Sigmoid colon (tissue), 7 donors: ENCODE data around the gene SDK2. TPM values are rescaled to one million over a fixed set of nuclear protein-coding genes. Genes with fewer than 3 reads are reported as not detected.

ENCODE experiments used
- DNase-seq: peaks from one replicate; pipeline ENCODE4 v3.0.0-alpha.2; 2019
- H3K27ac ChIP-seq, 4 donors: fragments of 200-600 bp; sonication (generic); one replicate each; pipeline ENCODE4 v1.5.1; 2016 to 2019; ENCODE audit warnings: mild to moderate bottlenecking in 1 of 4
- H3K27me3 ChIP-seq, 3 donors: fragments of 200-600 bp; sonication (generic); one replicate each; pipeline ENCODE4 v1.5.1; 2019; ENCODE audit warnings: mild to moderate bottlenecking in 1 of 3
- H3K36me3 ChIP-seq, 4 donors: fragments of 200-600 bp; sonication (generic); one replicate each; pipeline ENCODE4 v1.5.1; 2016 to 2019
- H3K4me1 ChIP-seq, 4 donors: fragments of 200-600 bp; sonication (generic); one replicate each; pipeline ENCODE4 v1.5.1; 2017 to 2019
- H3K4me3 ChIP-seq, 4 donors: fragments of 200-600 bp; sonication (generic); one replicate each; pipeline ENCODE4 v1.5.1; 2017 to 2019; ENCODE audit warnings: mild to moderate bottlenecking in 2 of 4, moderate library complexity in 1 of 4
- H3K9me3 ChIP-seq, 4 donors: fragments of 200-600 bp in 3 of 4; sonication (generic) in 3 of 4; one replicate each; pipeline versions ENCODE4 v1.5.1 to v1.6.1; 2013 to 2019
- CTCF ChIP-seq, 4 experiments: fragments of 450-650 bp in 3 of 4; fragments of 200-600 bp in 1 of 4; IDR thresholded peaks; one replicate each; pipeline ENCODE4 v1.5.1; 2016 to 2019; ENCODE audit warnings: antibody characterized with exemption in 4 of 4, mild to moderate bottlenecking in 3 of 4, moderate library complexity in 2 of 4
- EP300 ChIP-seq, 4 donors: sonication (generic); formaldehyde crosslinking; IDR thresholded peaks; one replicate each; pipeline ENCODE4 v1.6.1; 2017; ENCODE audit warnings: antibody characterized with exemption in 4 of 4
- POLR2A ChIP-seq, 2 donors: fragments of 450-650 bp; IDR thresholded peaks; one replicate each; pipeline ENCODE4 v1.6.1; 2016; ENCODE audit warnings: antibody characterized with exemption in 2 of 2, mild to moderate bottlenecking in 2 of 2, moderate library complexity in 2 of 2
- POLR2AphosphoS5 ChIP-seq, 4 donors: sonication (generic); formaldehyde crosslinking; IDR thresholded peaks; one replicate each; pipeline ENCODE4 v1.6.1; 2017; ENCODE audit warnings: antibody characterized with exemption in 4 of 4
- WGBS, 2 donors: extraction: QIAGEN DNeasy Blood & Tissue Kit; methylation state at CpG; one replicate each; pipeline ENCODE4 v1.1.7; 2013; 5-methylcytosine and 5-hydroxymethylcytosine counted together
- intact Hi-C: fragments of 100-400 bp; cut with DNase I; formaldehyde crosslinking; loops from one replicate; pipeline ENCODE4 v1.15.1; 2023
- polyA plus RNA-seq, 3 donors: library from polyadenylated mRNA; stranded (reverse); fragments of 200-250 nt; gene quantifications; one replicate each; pipeline ENCODE4 v1.2.3, GENCODE V29; 2013
- total RNA-seq, 4 donors: library from RNA; depleted of rRNA; stranded (reverse); fragments of >200 nt; gene quantifications; one replicate each; pipeline ENCODE4 v1.1.0, GENCODE V29; 2016
- donor health status: healthy with polysubstance abuse.
- donor health status: Bipolar disorder and iron deficiency.
- donor health status: healthy.

The SDK2 gene
- total and polyA plus RNA-seq, 7 donors: under 0.01 to 1.9 (median 0.71) TPM

GRCh38 chr17:73343739-73344454 lies 300.3 kb downstream of the SDK2 start:
- no peak for TF ChIP-seq EP300 (IDR thresholded peaks at IDR 0.05)
- no peak for TF ChIP-seq POLR2AphosphoS5 (IDR thresholded peaks at IDR 0.05)
- TF ChIP-seq POLR2A (IDR thresholded peaks at IDR 0.05): no peak
- TF ChIP-seq CTCF (IDR thresholded peaks at IDR 0.05): no peak
- 72 to 76% methylated on average over 11 of the region's 11 CpGs for WGBS, 2 donors
- intact Hi-C loops: no loop called here
- Histone ChIP-seq H3K27ac (peak overlapping the region; percentile 67 to 97 (median 96)), H3K9me3 (no peaks in the 10 kb centered on the region), H3K4me1 (peaks cover 0 to 80% (median 70%) of the 10 kb centered on the region in 4 donors), H3K36me3 (no peaks in the 10 kb centered on the region), H3K27me3 (no peaks in the 10 kb centered on the region), H3K4me3 (peak overlapping the region in 3 of 4 donors; percentile 12 to 30 (median 27))
- DNase-seq: no peak

- peak; percentile 95 for DNase-seq
- H3K27ac ChIP-seq: peak overlapping the region; percentile 67 to 97 (median 96)
- WGBS, 2 donors: 75 to 82% methylated on average over 17 of the region's 17 CpGs
- intact Hi-C loops: no loop called here
- no peak for TF ChIP-seq POLR2A (IDR thresholded peaks at IDR 0.05)
- peak; percentile 77 to 86 (median 82) for TF ChIP-seq POLR2AphosphoS5 (IDR thresholded peaks at IDR 0.05)
- peak in 1 of 4 donors; percentile 55 for TF ChIP-seq EP300 (IDR thresholded peaks at IDR 0.05)
- no peaks in the 10 kb centered on the region for H3K9me3 ChIP-seq
- H3K4me3 ChIP-seq: peak overlapping the region in 3 of 4 donors; percentile 12 to 30 (median 27)
- H3K27me3 ChIP-seq: no peaks in the 10 kb centered on the region
- H3K36me3 ChIP-seq: no peaks in the 10 kb centered on the region
- peaks cover 0 to 80% (median 68%) of the 10 kb centered on the region in 4 donors for H3K4me1 ChIP-seq
Observed at GRCh38 chr17:73343168-73343634, 301.0 kb downstream of the SDK2 start.

GRCh38 chr17:73342541-73343167 lies 301.6 kb downstream of the SDK2 start:
- no peak for DNase-seq
- Histone ChIP-seq H3K4me3 (peak overlapping the region in 3 of 4 donors; percentile 12 to 30 (median 27)), H3K27ac (peak overlapping the region; percentile 67 to 97 (median 96)), H3K27me3 (no peaks in the 10 kb centered on the region), H3K9me3 (no peaks in the 10 kb centered on the region), H3K36me3 (no peaks in the 10 kb centered on the region), H3K4me1 (peaks cover 0 to 80% (median 68%) of the 10 kb centered on the region in 4 donors)
- TF ChIP-seq CTCF (IDR thresholded peaks at IDR 0.05): no peak
- TF ChIP-seq POLR2A (IDR thresholded peaks at IDR 0.05): no peak
- no peak for TF ChIP-seq POLR2AphosphoS5 (IDR thresholded peaks at IDR 0.05)
- no peak for TF ChIP-seq EP300 (IDR thresholded peaks at IDR 0.05)
- intact Hi-C loops: loop anchor here (1.0 kb wide), 1 partner anchor 31 kb away; no protein-coding TSS in a partner anchor
- 57 to 66% methylated on average over 7 of the region's 7 CpGs for WGBS, 2 donors

GRCh38 chr17:73342050-73342522 lies 302.2 kb downstream of the SDK2 start:
- intact Hi-C loops: loop anchor here (1.0 kb wide), 1 partner anchor 31 kb away; no protein-coding TSS in a partner anchor
- Histone ChIP-seq H3K27me3 (no peaks in the 10 kb centered on the region), H3K4me1 (peaks cover 0 to 80% (median 67%) of the 10 kb centered on the region in 4 donors), H3K36me3 (no peaks in the 10 kb centered on the region), H3K27ac (peak overlapping the region; percentile 67 to 97 (median 96)), H3K4me3 (peak overlapping the region in 1 of 4 donors; percentile 30), H3K9me3 (no peaks in the 10 kb centered on the region)
- peak; percentile 98 for DNase-seq
- 31 to 60% methylated on average over 12 of the region's 12 CpGs for WGBS, 2 donors
- TF ChIP-seq POLR2AphosphoS5 (IDR thresholded peaks at IDR 0.05) (peak; percentile 57 to 80 (median 68)), POLR2A (IDR thresholded peaks at IDR 0.05) (no peak), EP300 (IDR thresholded peaks at IDR 0.05) (peak in 3 of 4 donors; percentile 11 to 69 (median 39)), CTCF (IDR thresholded peaks at IDR 0.05) (no peak)
